HCT116 (cell line): ENCODE results near the gene FAM83B. TPM values are rescaled to one million over a fixed set of nuclear protein-coding genes. Genes with fewer than 3 reads are reported as not detected.

Source experiments
- ATAC-seq: fragments of 200-7000 bp; cut with Tn5 transposase; 2 replicates; pipeline ENCODE4 v1.9.1; 2020; ENCODE audit warnings: mild to moderate bottlenecking, moderate library complexity
- BruUV-seq: library from RNA; stranded (reverse); fragments of 400-500 nt; replicated peaks from 2 replicates; lab custom pipeline; 2021; lab: Mats Ljungman, UMichigan
- CTCF ChIA-PET: fragments of 300-600 bp; sonication (Branson Sonifier 250); formaldehyde crosslinking; loops from one replicate; lab custom pipeline; 2021; ENCODE audit warnings: antibody characterized with exemption; lab: Charles Lee
- POLR2A ChIA-PET: fragments of 300-600, 350-600 bp; sonication (Branson Sonifier 250); formaldehyde crosslinking; loops from one replicate; lab custom pipeline; 2021; ENCODE audit warnings: antibody characterized with exemption; lab: Charles Lee
- RAD21 ChIA-PET, 2 experiments: fragments of 300-600 bp; sonication (Branson Sonifier 250); formaldehyde crosslinking; loops; one replicate each; lab custom pipeline; 2023; ENCODE audit warnings: low total read pairs in 2 of 2; ENCODE audit not compliant: uncharacterized antibody in 2 of 2, unreplicated experiment in 2 of 2, low non-redundant PET in 1 of 2; lab: Charles Lee
- DNase-seq: peaks from one replicate; pipeline ENCODE4 v3.0.0-alpha.2; 2010; ENCODE audit warnings: low read depth, low spot score
- H2AFZ ChIP-seq: fragments of 200-600 bp; shearing (Covaris generic), sonication (generic); 2 replicates; pipeline ENCODE4 v1.6.1; 2017; ENCODE audit warnings: low read depth, mixed run types, mixed read lengths, antibody characterized with exemption, low read length; ENCODE audit not compliant: poor library complexity, severe bottlenecking
- H3K27ac ChIP-seq: 2 replicates; pipeline ENCODE4 v1.5.1; 2012; ENCODE audit warnings: low read depth, low read length
- H3K27me3 ChIP-seq: fragments of 200-600 bp; sonication (generic); 2 replicates; pipeline ENCODE4 v1.6.1; 2016; ENCODE audit warnings: mixed run types, low read length, mixed read lengths; ENCODE audit not compliant: insufficient read depth
- H3K36me3 ChIP-seq, 2 experiments: fragments of 200-500 bp in 1 of 2; fragments of 200-600 bp in 1 of 2; sonication (Bioruptor generic) in 1 of 2; sonication (generic) in 1 of 2; 2 replicates each; pipeline versions ENCODE4 v1.5.1 to v1.6.1; 2014 to 2016; ENCODE audit warnings: low read length in 2 of 2, inconsistent platforms in 1 of 2, mixed read lengths in 1 of 2, mixed run types in 1 of 2; ENCODE audit not compliant: insufficient read depth in 2 of 2, control insufficient read depth in 1 of 2
- H3K4me1 ChIP-seq, 2 experiments: fragments of 200-600 bp in 1 of 2; sonication (generic) in 1 of 2; 2 replicates each; pipeline versions ENCODE4 v1.5.1 to v1.6.1; 2012 to 2017; ENCODE audit warnings: low read length in 2 of 2, inconsistent platforms in 1 of 2, mild to moderate bottlenecking in 1 of 2, mixed read lengths in 1 of 2, mixed run types in 1 of 2, moderate library complexity in 1 of 2; ENCODE audit not compliant: insufficient read depth in 2 of 2, control insufficient read depth in 1 of 2
- H3K4me2 ChIP-seq: fragments of 200-600 bp; sonication (generic); 2 replicates; pipeline ENCODE4 v1.6.1; 2017; ENCODE audit warnings: mixed run types, low read length, mixed read lengths
- H3K4me3 ChIP-seq, 2 experiments: fragments of 200-600 bp in 1 of 2; sonication (generic) in 1 of 2; replicated peaks in 1 of 2; 2 replicates each; pipeline ENCODE4 v1.5.1; 2011 to 2016; ENCODE audit warnings: low read length in 2 of 2, control low read depth in 1 of 2, low read depth in 1 of 2, mild to moderate bottlenecking in 1 of 2, mixed read lengths in 1 of 2, mixed run types in 1 of 2
- H3K79me2 ChIP-seq: fragments of 200-600 bp; sonication (generic); 2 replicates; pipeline ENCODE4 v1.6.1; 2017; ENCODE audit warnings: mild to moderate bottlenecking, mixed run types, low read length, moderate library complexity, mixed read lengths; ENCODE audit not compliant: insufficient read depth
- H3K9ac ChIP-seq: fragments of 200-600 bp; sonication (generic); 2 replicates; pipeline ENCODE4 v1.6.1; 2016; ENCODE audit warnings: low read length, mixed read lengths
- H3K9me2 ChIP-seq: fragments of 200-600 bp; sonication (generic), shearing (Covaris generic); 2 replicates; pipeline ENCODE4 v1.6.1; 2017; ENCODE audit warnings: mixed run types, mild to moderate bottlenecking, moderate library complexity; ENCODE audit not compliant: insufficient read depth
- H3K9me3 ChIP-seq, 2 experiments: fragments of 200-500 bp in 1 of 2; fragments of 200-600 bp in 1 of 2; sonication (Bioruptor generic) in 1 of 2; sonication (generic) in 1 of 2; 2 replicates each; pipeline ENCODE4 v1.6.1; 2014 to 2017; ENCODE audit warnings: low read length in 2 of 2, mixed read lengths in 2 of 2, inconsistent platforms in 1 of 2, low read depth in 1 of 2, mild to moderate bottlenecking in 1 of 2, mixed run types in 1 of 2, moderate library complexity in 1 of 2; ENCODE audit not compliant: control insufficient read depth in 1 of 2, insufficient read depth in 1 of 2
- H4K20me1 ChIP-seq: fragments of 200-600 bp; sonication (generic), shearing (Covaris generic); 2 replicates; pipeline ENCODE4 v1.6.1; 2017; ENCODE audit warnings: mixed run types, mild to moderate bottlenecking, moderate library complexity; ENCODE audit not compliant: insufficient read depth
- CEBPB ChIP-seq: IDR thresholded peaks from 2 replicates; pipeline ENCODE4 v1.6.1; 2012; ENCODE audit warnings: low read depth
- EZH2 ChIP-seq: fragments of 200-600 bp; sonication (generic); IDR thresholded peaks from 2 replicates; pipeline ENCODE4 v1.6.1; 2017; ENCODE audit warnings: antibody characterized with exemption, mixed run types
- FOSL1 ChIP-seq: IDR thresholded peaks from 2 replicates; pipeline ENCODE4 v1.6.1; 2012; ENCODE audit warnings: low read depth
- JUND ChIP-seq: IDR thresholded peaks from 2 replicates; pipeline ENCODE4 v1.6.1; 2012
- SIN3A ChIP-seq: IDR thresholded peaks from 2 replicates; pipeline ENCODE4 v1.6.1; 2012; ENCODE audit warnings: low read depth
- SRF ChIP-seq: IDR thresholded peaks from 2 replicates; pipeline ENCODE4 v1.6.1; 2012; ENCODE audit warnings: low read depth
- TCF7L2 ChIP-seq: IDR thresholded peaks from 2 replicates; pipeline ENCODE4 v1.7.0; 2011; ENCODE audit warnings: borderline replicate concordance, inconsistent platforms; ENCODE audit not compliant: insufficient read depth, insufficient read length; ENCODE audit errors: extremely low read depth
- YY1 ChIP-seq: IDR thresholded peaks from 2 replicates; pipeline ENCODE4 v1.6.1; 2011; ENCODE audit warnings: low read length, low read depth, moderate library complexity, mild to moderate bottlenecking; ENCODE audit not compliant: insufficient replicate concordance; ENCODE audit errors: extremely low read depth
- intact Hi-C: fragments of 100-400 bp; cut with micrococcal nuclease; formaldehyde crosslinking; loops from 2 replicates; pipeline ENCODE4 v1.10.0; 2022
- total RNA-seq: library from RNA; stranded (reverse); gene quantifications from one replicate; pipeline ENCODE4 v1.2.1, GENCODE V29; 2021; ENCODE audit not compliant: unreplicated experiment

The FAM83B gene
- total RNA-seq, 1 experiment from 2014 or later: 16.9 TPM

DNA sequence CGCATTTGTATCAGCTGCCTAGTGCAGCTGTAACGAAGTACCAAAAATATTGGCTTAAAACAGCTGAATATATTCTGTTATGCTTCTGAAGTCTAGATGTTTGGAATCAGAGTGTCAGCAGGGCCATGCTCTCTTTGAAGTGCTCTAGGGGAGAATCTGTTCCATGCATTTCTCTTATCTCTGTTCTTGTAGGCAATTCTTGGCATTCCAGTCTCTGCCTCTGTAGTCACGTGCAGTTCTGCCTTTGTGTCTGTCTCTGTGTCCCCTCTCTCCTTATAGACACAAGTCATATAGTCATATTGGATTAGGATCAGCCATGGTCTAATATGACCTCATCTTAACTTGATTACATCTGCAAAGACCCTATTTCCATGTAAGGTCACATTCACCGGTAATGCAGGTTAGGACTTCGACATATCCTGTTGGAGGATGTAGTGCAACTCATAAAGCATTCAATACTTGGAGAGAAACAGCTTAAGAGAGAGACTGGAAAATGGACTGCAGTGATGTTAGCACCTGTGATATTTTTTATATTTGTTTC, 18.6 kb downstream of the FAM83B start:
- no peaks in the 10 kb centered on the region for H3K27me3 ChIP-seq
- no peaks in the 10 kb centered on the region for H3K36me3 ChIP-seq
- DNase-seq (no peak), ATAC-seq (no peak)
- H3K9ac ChIP-seq: no peak overlapping the region
- ChIA-PET RAD21 (no interaction called here), CTCF (no interaction called here), POLR2A (no interaction called here)
- intact Hi-C loops: no loop called here
- no peak overlapping the region for H3K4me2 ChIP-seq
- H3K9me2 ChIP-seq: no peaks in the 10 kb centered on the region
- BruUV-seq: no TSS peak
- peaks cover 15% of the 10 kb centered on the region for H3K79me2 ChIP-seq
- no peak overlapping the region for H3K27ac ChIP-seq
- no peaks in the 10 kb centered on the region for H3K9me3 ChIP-seq
- TF ChIP-seq SRF (no peak), TCF7L2 (no peak)
- no peak overlapping the region for H2AFZ ChIP-seq
- no peak overlapping the region for H3K4me3 ChIP-seq
- H3K4me1 ChIP-seq: peaks cover 13 to 21% of the 10 kb centered on the region in 2 experiments
- H4K20me1 ChIP-seq: no peaks in the 10 kb centered on the region

DNA sequence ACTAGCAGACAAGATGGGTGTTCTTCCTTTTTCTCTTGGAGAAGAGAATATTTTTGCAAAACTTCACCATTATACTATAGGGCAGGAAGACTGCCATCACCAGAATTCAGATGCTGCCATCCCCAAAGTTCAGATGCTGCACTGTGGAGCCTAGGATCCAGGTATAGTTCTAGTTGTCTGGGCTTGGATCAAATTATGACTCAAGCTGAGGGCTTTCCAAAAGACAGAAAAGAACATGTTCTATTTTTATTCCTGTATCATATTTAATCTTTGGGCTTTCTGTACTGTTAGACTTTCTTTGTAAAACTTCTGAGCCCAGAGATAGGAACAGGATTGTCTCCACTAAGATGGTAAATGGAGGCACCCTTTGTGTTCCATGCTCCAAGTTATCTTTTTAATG, 22.0 kb downstream of the FAM83B start:
- H3K4me1 ChIP-seq: peaks cover 13 to 24% of the 10 kb centered on the region in 2 experiments
- no peak overlapping the region for H3K4me2 ChIP-seq
- no peak overlapping the region for H3K27ac ChIP-seq
- TF ChIP-seq SIN3A (no peak), CEBPB (no peak), EZH2 (no peak), YY1 (no peak), FOSL1 (no peak), JUND (no peak)
- TF ChIP-seq, all 23 proteins: peak for 0
- ChIA-PET CTCF (no interaction called here), POLR2A (no interaction called here), RAD21 (no interaction called here)
- intact Hi-C loops: no loop called here
- ATAC-seq (no peak), DNase-seq (no peak)
- Histone ChIP-seq H2AFZ (no peak overlapping the region), H3K36me3 (0 out of 4 replicates have a peak, but pooled peaks cover 0 to 2% of the 10 kb centered on the region in 2 experiments), H3K4me3 (no peak overlapping the region), H3K9me3 (no peaks in the 10 kb centered on the region), H3K9ac (no peak overlapping the region), H4K20me1 (no peaks in the 10 kb centered on the region), H3K9me2 (no peaks in the 10 kb centered on the region), H3K79me2 (peaks cover 4% of the 10 kb centered on the region), H3K27me3 (no peaks in the 10 kb centered on the region)
- BruUV-seq: no TSS peak
